SK-N-SH (cell line): ENCODE results near the gene PEAK1.

ENCODE experiments used
- EZH2phosphoT487 ChIP-seq: fragments of 200-600 bp; sonication (generic); IDR thresholded peaks from 2 replicates; pipeline ENCODE4 v1.6.1; 2017; ENCODE audit warnings: low read depth, mixed run types, mild to moderate bottlenecking, antibody characterized with exemption, moderate library complexity, borderline replicate concordance
- NRF1 ChIP-seq: IDR thresholded peaks from 2 replicates; pipeline ENCODE4 v1.6.1; 2012; ENCODE audit warnings: low read depth, mild to moderate bottlenecking, low read length
- POLR2AphosphoS5 ChIP-seq: IDR thresholded peaks from 2 replicates; pipeline ENCODE4 v1.6.1; 2012; ENCODE audit warnings: low read depth, low read length
- RXRA ChIP-seq: IDR thresholded peaks from 2 replicates; pipeline ENCODE4 v1.4.0; 2012; ENCODE audit warnings: low read depth, mild to moderate bottlenecking, borderline replicate concordance
- TF ChIP-seq, protein P1 (sequence below): IDR thresholded peaks from 2 replicates; pipeline ENCODE4 v1.6.1; 2012; ENCODE audit warnings: mild to moderate bottlenecking, low read depth, low read length, moderate library complexity
- TF ChIP-seq, protein P2 (sequence below): fragments of 200-600 bp; sonication (generic); IDR thresholded peaks from 2 replicates; pipeline ENCODE4 v1.6.1; 2017; ENCODE audit warnings: antibody characterized with exemption, mild to moderate bottlenecking, moderate library complexity
- TF ChIP-seq, protein P3 (sequence below): IDR thresholded peaks from 2 replicates; pipeline ENCODE4 v1.4.0; 2012; ENCODE audit warnings: low read depth, borderline replicate concordance

DNA sequence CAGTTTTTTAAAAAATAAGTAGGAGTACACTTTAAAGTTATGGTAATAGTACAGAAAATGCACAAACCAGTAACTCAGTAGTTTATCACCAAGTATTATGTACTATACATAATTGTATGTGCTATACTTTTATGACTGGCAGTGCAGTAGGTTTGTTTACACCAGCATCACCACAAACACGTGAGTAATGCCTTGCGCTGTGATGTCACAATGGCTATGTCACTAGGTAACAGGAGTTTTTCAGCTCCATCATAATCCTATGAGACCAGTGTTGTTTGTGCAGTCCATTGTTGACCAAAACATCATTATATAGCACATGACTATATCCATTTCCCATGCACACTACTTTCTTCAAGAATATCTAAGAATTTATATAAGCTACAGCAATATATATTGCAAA is 280.6 kb downstream of the PEAK1 start:
- TF ChIP-seq, protein P1, sequence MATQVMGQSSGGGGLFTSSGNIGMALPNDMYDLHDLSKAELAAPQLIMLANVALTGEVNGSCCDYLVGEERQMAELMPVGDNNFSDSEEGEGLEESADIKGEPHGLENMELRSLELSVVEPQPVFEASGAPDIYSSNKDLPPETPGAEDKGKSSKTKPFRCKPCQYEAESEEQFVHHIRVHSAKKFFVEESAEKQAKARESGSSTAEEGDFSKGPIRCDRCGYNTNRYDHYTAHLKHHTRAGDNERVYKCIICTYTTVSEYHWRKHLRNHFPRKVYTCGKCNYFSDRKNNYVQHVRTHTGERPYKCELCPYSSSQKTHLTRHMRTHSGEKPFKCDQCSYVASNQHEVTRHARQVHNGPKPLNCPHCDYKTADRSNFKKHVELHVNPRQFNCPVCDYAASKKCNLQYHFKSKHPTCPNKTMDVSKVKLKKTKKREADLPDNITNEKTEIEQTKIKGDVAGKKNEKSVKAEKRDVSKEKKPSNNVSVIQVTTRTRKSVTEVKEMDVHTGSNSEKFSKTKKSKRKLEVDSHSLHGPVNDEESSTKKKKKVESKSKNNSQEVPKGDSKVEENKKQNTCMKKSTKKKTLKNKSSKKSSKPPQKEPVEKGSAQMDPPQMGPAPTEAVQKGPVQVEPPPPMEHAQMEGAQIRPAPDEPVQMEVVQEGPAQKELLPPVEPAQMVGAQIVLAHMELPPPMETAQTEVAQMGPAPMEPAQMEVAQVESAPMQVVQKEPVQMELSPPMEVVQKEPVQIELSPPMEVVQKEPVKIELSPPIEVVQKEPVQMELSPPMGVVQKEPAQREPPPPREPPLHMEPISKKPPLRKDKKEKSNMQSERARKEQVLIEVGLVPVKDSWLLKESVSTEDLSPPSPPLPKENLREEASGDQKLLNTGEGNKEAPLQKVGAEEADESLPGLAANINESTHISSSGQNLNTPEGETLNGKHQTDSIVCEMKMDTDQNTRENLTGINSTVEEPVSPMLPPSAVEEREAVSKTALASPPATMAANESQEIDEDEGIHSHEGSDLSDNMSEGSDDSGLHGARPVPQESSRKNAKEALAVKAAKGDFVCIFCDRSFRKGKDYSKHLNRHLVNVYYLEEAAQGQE: no peak
- no peak for TF ChIP-seq POLR2AphosphoS5
- TF ChIP-seq, protein P2, sequence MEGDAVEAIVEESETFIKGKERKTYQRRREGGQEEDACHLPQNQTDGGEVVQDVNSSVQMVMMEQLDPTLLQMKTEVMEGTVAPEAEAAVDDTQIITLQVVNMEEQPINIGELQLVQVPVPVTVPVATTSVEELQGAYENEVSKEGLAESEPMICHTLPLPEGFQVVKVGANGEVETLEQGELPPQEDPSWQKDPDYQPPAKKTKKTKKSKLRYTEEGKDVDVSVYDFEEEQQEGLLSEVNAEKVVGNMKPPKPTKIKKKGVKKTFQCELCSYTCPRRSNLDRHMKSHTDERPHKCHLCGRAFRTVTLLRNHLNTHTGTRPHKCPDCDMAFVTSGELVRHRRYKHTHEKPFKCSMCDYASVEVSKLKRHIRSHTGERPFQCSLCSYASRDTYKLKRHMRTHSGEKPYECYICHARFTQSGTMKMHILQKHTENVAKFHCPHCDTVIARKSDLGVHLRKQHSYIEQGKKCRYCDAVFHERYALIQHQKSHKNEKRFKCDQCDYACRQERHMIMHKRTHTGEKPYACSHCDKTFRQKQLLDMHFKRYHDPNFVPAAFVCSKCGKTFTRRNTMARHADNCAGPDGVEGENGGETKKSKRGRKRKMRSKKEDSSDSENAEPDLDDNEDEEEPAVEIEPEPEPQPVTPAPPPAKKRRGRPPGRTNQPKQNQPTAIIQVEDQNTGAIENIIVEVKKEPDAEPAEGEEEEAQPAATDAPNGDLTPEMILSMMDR: no peak
- TF ChIP-seq RXRA: no peak
- TF ChIP-seq, protein P3, sequence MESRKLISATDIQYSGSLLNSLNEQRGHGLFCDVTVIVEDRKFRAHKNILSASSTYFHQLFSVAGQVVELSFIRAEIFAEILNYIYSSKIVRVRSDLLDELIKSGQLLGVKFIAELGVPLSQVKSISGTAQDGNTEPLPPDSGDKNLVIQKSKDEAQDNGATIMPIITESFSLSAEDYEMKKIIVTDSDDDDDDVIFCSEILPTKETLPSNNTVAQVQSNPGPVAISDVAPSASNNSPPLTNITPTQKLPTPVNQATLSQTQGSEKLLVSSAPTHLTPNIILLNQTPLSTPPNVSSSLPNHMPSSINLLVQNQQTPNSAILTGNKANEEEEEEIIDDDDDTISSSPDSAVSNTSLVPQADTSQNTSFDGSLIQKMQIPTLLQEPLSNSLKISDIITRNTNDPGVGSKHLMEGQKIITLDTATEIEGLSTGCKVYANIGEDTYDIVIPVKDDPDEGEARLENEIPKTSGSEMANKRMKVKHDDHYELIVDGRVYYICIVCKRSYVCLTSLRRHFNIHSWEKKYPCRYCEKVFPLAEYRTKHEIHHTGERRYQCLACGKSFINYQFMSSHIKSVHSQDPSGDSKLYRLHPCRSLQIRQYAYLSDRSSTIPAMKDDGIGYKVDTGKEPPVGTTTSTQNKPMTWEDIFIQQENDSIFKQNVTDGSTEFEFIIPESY: no peak
- no peak for TF ChIP-seq NRF1
- TF ChIP-seq EZH2phosphoT487: no peak
